Tibial nerve (tissue), 4 donors: ENCODE data around the gene CD93.

Experiments used
- EP300 ChIP-seq, 2 donors: sonication (generic); formaldehyde crosslinking; IDR thresholded peaks; one replicate each; pipeline ENCODE4 v1.6.1; 2017; ENCODE audit warnings: antibody characterized with exemption in 2 of 2, mild to moderate bottlenecking in 1 of 2
- TF ChIP-seq, protein P1 (sequence below), 5 experiments: fragments of 200-600 bp in 3 of 5; fragments of 450-650 bp in 2 of 5; sonication (generic) in 3 of 5; IDR thresholded peaks; one replicate each; pipeline ENCODE4 v1.5.1; 2016 to 2019; ENCODE audit warnings: antibody characterized with exemption in 5 of 5, mild to moderate bottlenecking in 3 of 5, moderate library complexity in 2 of 5

DNA sequence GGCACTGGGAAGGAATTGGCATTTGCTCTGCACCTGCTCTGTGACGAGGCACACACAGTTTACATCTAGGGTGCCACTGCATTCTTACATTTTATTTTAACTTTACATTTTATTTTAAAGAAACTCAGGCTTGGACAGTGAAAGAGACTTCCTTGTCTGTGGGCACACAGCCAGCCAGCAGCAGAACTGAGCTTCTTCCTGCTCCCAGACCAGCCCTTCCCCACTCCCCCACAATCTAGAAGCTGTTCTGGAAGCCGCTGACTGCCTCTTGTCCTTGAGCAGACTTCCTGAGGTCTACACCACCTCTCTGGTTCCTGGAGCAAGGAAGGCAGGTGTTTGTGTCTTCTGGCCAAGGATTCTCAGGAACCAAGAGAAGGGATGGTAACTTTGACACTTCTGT, 27.9 kb upstream of the CD93 start:
- TF ChIP-seq EP300 (IDR thresholded peaks at IDR 0.05): no peak
- TF ChIP-seq, protein P1, sequence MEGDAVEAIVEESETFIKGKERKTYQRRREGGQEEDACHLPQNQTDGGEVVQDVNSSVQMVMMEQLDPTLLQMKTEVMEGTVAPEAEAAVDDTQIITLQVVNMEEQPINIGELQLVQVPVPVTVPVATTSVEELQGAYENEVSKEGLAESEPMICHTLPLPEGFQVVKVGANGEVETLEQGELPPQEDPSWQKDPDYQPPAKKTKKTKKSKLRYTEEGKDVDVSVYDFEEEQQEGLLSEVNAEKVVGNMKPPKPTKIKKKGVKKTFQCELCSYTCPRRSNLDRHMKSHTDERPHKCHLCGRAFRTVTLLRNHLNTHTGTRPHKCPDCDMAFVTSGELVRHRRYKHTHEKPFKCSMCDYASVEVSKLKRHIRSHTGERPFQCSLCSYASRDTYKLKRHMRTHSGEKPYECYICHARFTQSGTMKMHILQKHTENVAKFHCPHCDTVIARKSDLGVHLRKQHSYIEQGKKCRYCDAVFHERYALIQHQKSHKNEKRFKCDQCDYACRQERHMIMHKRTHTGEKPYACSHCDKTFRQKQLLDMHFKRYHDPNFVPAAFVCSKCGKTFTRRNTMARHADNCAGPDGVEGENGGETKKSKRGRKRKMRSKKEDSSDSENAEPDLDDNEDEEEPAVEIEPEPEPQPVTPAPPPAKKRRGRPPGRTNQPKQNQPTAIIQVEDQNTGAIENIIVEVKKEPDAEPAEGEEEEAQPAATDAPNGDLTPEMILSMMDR (IDR thresholded peaks at IDR 0.05): no peak
